ENCODE measurements around the gene MPP4. TPM values are rescaled to one million over a fixed set of nuclear protein-coding genes. Genes with fewer than 3 reads are reported as not detected.
A peak's percentile ranks its signal among the peaks of the same experiment; 100 is the strongest.

MPP4 gene
- total RNA-seq, 1 experiment from 2014 or later: not detected

DNA sequence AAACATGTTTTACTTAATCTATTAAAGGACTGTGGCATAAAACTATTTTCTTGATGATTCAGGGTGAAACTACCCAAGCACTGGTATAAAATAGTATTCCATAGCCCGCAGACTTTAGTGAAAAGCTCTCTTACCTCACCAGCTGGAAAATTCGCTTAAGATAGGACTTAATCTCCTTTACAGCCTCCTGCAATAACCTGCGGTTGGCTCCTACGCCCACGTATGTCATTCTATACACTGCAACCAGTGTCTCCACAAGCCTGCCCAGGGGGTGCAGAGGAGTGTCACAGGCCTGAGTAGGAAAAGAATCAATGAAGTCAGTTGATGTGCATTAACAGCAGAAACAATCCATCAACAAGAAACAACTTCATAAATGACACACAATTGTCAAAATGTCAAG is 11.3 kb upstream of the MPP4 start:
- Mint-ChIP-seq H3K4me3 (ENCODE audit: unreplicated experiment) (no peak overlapping the region), H3K9me3 (ENCODE audit: unreplicated experiment) (no peaks in the 10 kb centered on the region), H3K27me3 (ENCODE audit: insufficient read depth, unreplicated experiment) (no peaks in the 10 kb centered on the region), H3K36me3 (ENCODE audit: insufficient read depth, unreplicated experiment) (peaks cover 61% of the 10 kb centered on the region), H3K4me1 (ENCODE audit: insufficient read depth, unreplicated experiment) (no peaks in the 10 kb centered on the region), H3K27ac (ENCODE audit: low read depth, unreplicated experiment) (no peak overlapping the region)
- TF ChIP-seq, protein P1, sequence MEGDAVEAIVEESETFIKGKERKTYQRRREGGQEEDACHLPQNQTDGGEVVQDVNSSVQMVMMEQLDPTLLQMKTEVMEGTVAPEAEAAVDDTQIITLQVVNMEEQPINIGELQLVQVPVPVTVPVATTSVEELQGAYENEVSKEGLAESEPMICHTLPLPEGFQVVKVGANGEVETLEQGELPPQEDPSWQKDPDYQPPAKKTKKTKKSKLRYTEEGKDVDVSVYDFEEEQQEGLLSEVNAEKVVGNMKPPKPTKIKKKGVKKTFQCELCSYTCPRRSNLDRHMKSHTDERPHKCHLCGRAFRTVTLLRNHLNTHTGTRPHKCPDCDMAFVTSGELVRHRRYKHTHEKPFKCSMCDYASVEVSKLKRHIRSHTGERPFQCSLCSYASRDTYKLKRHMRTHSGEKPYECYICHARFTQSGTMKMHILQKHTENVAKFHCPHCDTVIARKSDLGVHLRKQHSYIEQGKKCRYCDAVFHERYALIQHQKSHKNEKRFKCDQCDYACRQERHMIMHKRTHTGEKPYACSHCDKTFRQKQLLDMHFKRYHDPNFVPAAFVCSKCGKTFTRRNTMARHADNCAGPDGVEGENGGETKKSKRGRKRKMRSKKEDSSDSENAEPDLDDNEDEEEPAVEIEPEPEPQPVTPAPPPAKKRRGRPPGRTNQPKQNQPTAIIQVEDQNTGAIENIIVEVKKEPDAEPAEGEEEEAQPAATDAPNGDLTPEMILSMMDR (IDR thresholded peaks at IDR 0.05; ENCODE audit: unreplicated experiment): no peak
- ChIA-PET CTCF (interaction anchor here (0.6 to 1.0 kb wide), 3 partner anchors 14 to 900 kb away, joined by 3 read pairs; no protein-coding TSS in a partner anchor), POLR2A (interaction anchor here (0.9 kb wide), 1 partner anchor 477 kb away, joined by 3 read pairs; no protein-coding TSS in a partner anchor)
- intact Hi-C loops (cut with micrococcal nuclease): loop anchor here (10.0 kb wide), 1 partner anchor 475 kb away; no protein-coding TSS in a partner anchor
- DNase-seq (ENCODE audit: unreplicated experiment): no peak
- no TSS peak for BruUV-seq (replicated peaks)

DNA sequence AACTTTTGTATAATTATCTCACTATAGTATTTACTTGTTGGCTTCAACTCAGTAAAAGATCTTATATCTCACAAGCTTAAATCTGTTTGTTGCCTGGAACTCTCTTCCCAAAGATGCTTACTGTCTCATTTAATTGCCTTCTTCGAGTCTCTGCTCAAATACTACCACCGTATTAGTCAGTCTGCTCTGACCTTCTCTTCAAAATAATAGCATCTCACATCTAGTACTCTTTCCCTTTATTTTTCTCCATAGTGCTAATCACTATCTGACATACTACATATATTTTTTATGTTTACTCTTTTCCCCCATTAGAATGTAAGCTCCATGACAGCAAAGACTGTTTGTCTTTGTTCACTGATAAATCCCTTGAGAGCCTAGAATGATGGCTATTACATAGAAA is 10.6 kb upstream of the MPP4 start:
- H3K36me3 Mint-ChIP-seq (ENCODE audit: insufficient read depth, unreplicated experiment): peaks cover 63% of the 10 kb centered on the region
- intact Hi-C loops (cut with micrococcal nuclease): loop anchor here (10.0 kb wide), 1 partner anchor 474 kb away; no protein-coding TSS in a partner anchor
- H3K27me3 Mint-ChIP-seq (ENCODE audit: insufficient read depth, unreplicated experiment): no peaks in the 10 kb centered on the region
- TF ChIP-seq, protein P1 (IDR thresholded peaks at IDR 0.05; ENCODE audit: unreplicated experiment): no peak
- H3K9me3 Mint-ChIP-seq (ENCODE audit: unreplicated experiment): no peaks in the 10 kb centered on the region
- no peaks in the 10 kb centered on the region for H3K4me1 Mint-ChIP-seq (ENCODE audit: insufficient read depth, unreplicated experiment)
- ChIA-PET CTCF (interaction anchor here (0.7 kb wide), 1 partner anchor 901 kb away, joined by 3 read pairs; no protein-coding TSS in a partner anchor), POLR2A (interaction anchor here (0.9 kb wide), 1 partner anchor 476 kb away, joined by 3 read pairs; no protein-coding TSS in a partner anchor)
- no peak overlapping the region for H3K4me3 Mint-ChIP-seq (ENCODE audit: unreplicated experiment)
- no peak for DNase-seq (ENCODE audit: unreplicated experiment)
- BruUV-seq (replicated peaks): no TSS peak
- no peak overlapping the region for H3K27ac Mint-ChIP-seq (ENCODE audit: low read depth, unreplicated experiment)

DNA sequence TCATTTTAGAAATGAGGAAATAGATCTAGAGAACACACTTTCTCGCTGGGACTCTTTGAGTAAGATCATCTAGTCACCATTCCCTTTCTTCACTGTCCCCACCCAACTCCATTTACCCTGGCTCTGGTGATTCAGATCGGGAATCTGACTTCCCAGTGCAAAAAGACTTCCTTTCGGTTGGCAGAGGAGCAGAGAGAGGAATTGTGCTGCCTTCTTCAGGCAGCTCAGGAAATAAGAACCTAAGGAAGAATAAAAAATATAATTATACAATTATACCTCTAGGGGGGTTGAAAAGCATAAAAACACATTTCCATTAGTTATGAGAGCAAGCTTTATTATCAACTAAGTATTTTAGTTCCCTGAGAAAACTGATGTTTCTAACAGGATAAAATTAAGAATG is 9.3 kb upstream of the MPP4 start:
- H3K9me3 Mint-ChIP-seq (ENCODE audit: unreplicated experiment): no peaks in the 10 kb centered on the region
- CTCF ChIA-PET: interaction anchor here (0.7 kb wide), 1 partner anchor 396 kb away, joined by 3 read pairs; no protein-coding TSS in a partner anchor
- peak; percentile 3 for DNase-seq (ENCODE audit: unreplicated experiment)
- intact Hi-C loops (cut with micrococcal nuclease): loop anchor here (10.0 kb wide), 1 partner anchor 473 kb away; no protein-coding TSS in a partner anchor
- no peaks in the 10 kb centered on the region for H3K4me1 Mint-ChIP-seq (ENCODE audit: insufficient read depth, unreplicated experiment)
- H3K27me3 Mint-ChIP-seq (ENCODE audit: insufficient read depth, unreplicated experiment): no peaks in the 10 kb centered on the region
- no peak overlapping the region for H3K4me3 Mint-ChIP-seq (ENCODE audit: unreplicated experiment)
- H3K36me3 Mint-ChIP-seq (ENCODE audit: insufficient read depth, unreplicated experiment): peaks cover 64% of the 10 kb centered on the region
- H3K27ac Mint-ChIP-seq (ENCODE audit: low read depth, unreplicated experiment): no peak overlapping the region
- TF ChIP-seq, protein P1 (IDR thresholded peaks at IDR 0.05; ENCODE audit: unreplicated experiment): no peak
- POLR2A ChIA-PET: no interaction called here
- BruUV-seq (replicated peaks): no TSS peak

DNA sequence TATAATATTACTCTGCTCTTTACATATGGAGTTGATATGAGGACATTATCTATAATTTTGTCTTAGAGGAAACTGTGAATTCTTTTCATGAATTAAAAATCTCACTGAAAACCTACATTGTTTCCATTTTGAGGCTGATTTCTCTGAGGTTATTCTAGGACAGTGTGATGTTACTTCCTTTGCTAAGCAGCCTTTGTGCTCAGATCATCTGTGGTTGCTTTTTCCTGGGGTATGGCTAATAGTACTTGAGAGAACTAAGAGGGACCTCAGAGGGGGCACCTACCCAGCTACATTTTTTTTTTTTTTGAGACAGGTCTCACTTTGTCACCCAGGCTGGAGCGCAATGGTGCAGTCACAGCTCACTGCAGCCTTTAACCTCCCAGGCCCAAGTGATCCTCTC is 8.7 kb upstream of the MPP4 start:
- ChIA-PET POLR2A (no interaction called here), CTCF (no interaction called here)
- H3K36me3 Mint-ChIP-seq (ENCODE audit: insufficient read depth, unreplicated experiment): peaks cover 67% of the 10 kb centered on the region
- no peak overlapping the region for H3K4me3 Mint-ChIP-seq (ENCODE audit: unreplicated experiment)
- H3K9me3 Mint-ChIP-seq (ENCODE audit: unreplicated experiment): no peaks in the 10 kb centered on the region
- no TSS peak for BruUV-seq (replicated peaks)
- intact Hi-C loops (cut with micrococcal nuclease): loop anchor here (10.0 kb wide), 1 partner anchor 472 kb away; no protein-coding TSS in a partner anchor
- H3K27me3 Mint-ChIP-seq (ENCODE audit: insufficient read depth, unreplicated experiment): no peaks in the 10 kb centered on the region
- no peak for DNase-seq (ENCODE audit: unreplicated experiment)
- H3K27ac Mint-ChIP-seq (ENCODE audit: low read depth, unreplicated experiment): no peak overlapping the region
- H3K4me1 Mint-ChIP-seq (ENCODE audit: insufficient read depth, unreplicated experiment): no peaks in the 10 kb centered on the region
- TF ChIP-seq, protein P1 (IDR thresholded peaks at IDR 0.05; ENCODE audit: unreplicated experiment): no peak
